Ectodermal cell (in vitro differentiated cells): ENCODE data around the gene ZNF8.
"Not testable (repeated sequence)": the region's sequence is repeated elsewhere in the genome, so short reads cannot be mapped to it uniquely, and the experiment has no call there.

Experiments used
- H3K27ac ChIP-seq: 2 replicates; pipeline ENCODE4 v1.7.0; 2013; ENCODE audit warnings: mild to moderate bottlenecking, low read depth, low read length; ENCODE audit not compliant: insufficient read depth, poor library complexity, severe bottlenecking
- H3K27me3 ChIP-seq: 2 replicates; pipeline ENCODE4 v1.7.0; 2013; ENCODE audit warnings: mild to moderate bottlenecking, low read length; ENCODE audit not compliant: insufficient read depth, control insufficient read depth, poor library complexity, severe bottlenecking
- H3K36me3 ChIP-seq: one replicate; pipeline ENCODE4 v1.7.0; 2013; ENCODE audit warnings: low read length; ENCODE audit not compliant: control insufficient read depth, insufficient read depth
- H3K4me1 ChIP-seq: one replicate; pipeline ENCODE4 v1.7.0; 2013; ENCODE audit warnings: low read length; ENCODE audit not compliant: control insufficient read depth, insufficient read depth
- H3K4me3 ChIP-seq: 2 replicates; pipeline ENCODE4 v1.7.0; 2013; ENCODE audit warnings: low read depth, low read length, control low read depth; ENCODE audit not compliant: insufficient read depth
- H3K9me3 ChIP-seq: 2 replicates; pipeline ENCODE4 v1.7.0; 2013; ENCODE audit warnings: mild to moderate bottlenecking, low read length, moderate library complexity; ENCODE audit not compliant: control insufficient read depth
- WGBS, 2 experiments: methylation state at CpG; one replicate each; pipeline ENCODE4 v1.1.7; 2013; ENCODE audit warnings: missing lambda C conversion rate in 2 of 2; 5-methylcytosine and 5-hydroxymethylcytosine counted together

ZNF8 gene

DNA sequence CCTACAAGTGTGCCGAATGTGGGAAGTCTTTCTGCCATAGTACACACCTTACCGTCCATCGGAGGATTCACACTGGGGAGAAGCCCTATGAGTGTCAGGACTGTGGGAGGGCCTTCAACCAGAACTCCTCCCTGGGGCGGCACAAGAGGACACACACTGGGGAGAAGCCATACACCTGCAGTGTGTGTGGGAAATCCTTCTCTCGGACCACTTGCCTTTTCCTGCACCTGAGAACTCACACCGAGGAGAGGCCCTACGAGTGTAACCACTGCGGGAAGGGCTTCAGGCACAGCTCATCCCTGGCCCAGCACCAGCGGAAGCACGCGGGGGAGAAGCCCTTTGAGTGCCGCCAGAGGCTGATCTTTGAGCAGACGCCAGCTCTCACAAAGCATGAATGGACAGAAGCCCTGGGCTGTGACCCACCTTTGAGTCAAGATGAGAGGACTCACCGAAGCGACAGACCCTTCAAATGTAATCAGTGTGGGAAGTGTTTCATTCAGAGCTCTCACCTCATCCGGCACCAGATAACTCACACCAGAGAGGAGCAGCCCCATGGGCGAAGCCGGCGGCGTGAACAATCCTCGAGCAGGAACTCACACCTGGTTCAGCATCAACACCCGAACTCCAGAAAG is 16.1 kb downstream of the ZNF8 start:
- Histone ChIP-seq H3K36me3 (peaks cover 53% of the 10 kb centered on the region), H3K9me3 (no peaks in the 10 kb centered on the region), H3K27me3 (no peaks in the 10 kb centered on the region), H3K27ac (no peak overlapping the region), H3K4me3 (no peak overlapping the region), H3K4me1 (no peaks in the 10 kb centered on the region)
- WGBS, 2 experiments = 96 to 97% methylated on average over 22 of the region's 22 CpGs

DNA sequence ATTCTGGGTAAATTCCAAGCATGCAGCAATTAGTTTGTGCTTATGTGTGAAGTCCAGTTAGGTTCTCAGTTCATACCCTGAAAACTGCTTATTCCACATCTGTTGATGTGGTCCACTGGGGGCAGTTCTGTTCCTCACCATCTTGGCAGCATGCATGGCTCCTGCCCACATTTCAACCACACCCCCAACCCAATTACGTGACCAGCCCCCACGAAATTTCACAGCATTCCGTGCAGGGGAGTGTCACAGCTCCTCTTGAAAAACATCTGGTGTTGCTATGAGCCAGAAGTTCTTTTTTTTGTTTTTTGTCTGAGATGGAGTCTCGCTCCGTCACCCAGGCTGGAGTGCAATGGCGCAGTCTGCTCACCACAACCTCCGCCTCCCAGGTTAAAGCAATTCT is 17.3 kb downstream of the ZNF8 start:
- H3K36me3 ChIP-seq = peaks cover 57% of the 10 kb centered on the region
- WGBS, 2 experiments = 96 to 98% methylated on average over 7 of the region's 7 CpGs
- H3K9me3 ChIP-seq = no peaks in the 10 kb centered on the region
- no peaks in the 10 kb centered on the region for H3K4me1 ChIP-seq
- H3K4me3 ChIP-seq = no peak overlapping the region
- H3K27me3 ChIP-seq = no peaks in the 10 kb centered on the region
- no peak overlapping the region for H3K27ac ChIP-seq

- H3K36me3 ChIP-seq = peaks cover 21% of the 10 kb centered on the region
- H3K9me3 ChIP-seq = no peaks in the 10 kb centered on the region
- H3K4me1 ChIP-seq = no peaks in the 10 kb centered on the region
- no peak overlapping the region for H3K27ac ChIP-seq
- 91 to 95% methylated on average over 7 of the region's 7 CpGs for WGBS, 2 experiments
- H3K27me3 ChIP-seq = no peaks in the 10 kb centered on the region
- no peak overlapping the region for H3K4me3 ChIP-seq
Observed at GRCh38 chr19:58300620-58301019, 21.9 kb downstream of the ZNF8 start.

GRCh38 chr19:58304255-58304654 is 25.5 kb downstream of the ZNF8 start:
- Histone ChIP-seq H3K9me3 (no peaks in the 10 kb centered on the region), H3K4me3 (no peak overlapping the region), H3K36me3 (peaks cover 10% of the 10 kb centered on the region), H3K27ac (no peak overlapping the region), H3K27me3 (no peaks in the 10 kb centered on the region), H3K4me1 (peaks cover 7% of the 10 kb centered on the region)
- WGBS, 2 experiments = 89% methylated on average over 7 of the region's 7 CpGs

- Histone ChIP-seq H3K9me3 (no peaks in the 10 kb centered on the region), H3K4me1 (peaks cover 7% of the 10 kb centered on the region), H3K4me3 (peak overlapping the region; percentile 80), H3K36me3 (peaks cover 11% of the 10 kb centered on the region), H3K27ac (peak overlapping the region; percentile 27), H3K27me3 (no peaks in the 10 kb centered on the region)
- 29 to 40% methylated on average over 6 of the region's 7 CpGs for WGBS, 2 experiments
Observed at GRCh38 chr19:58304748-58305064, 26.0 kb downstream of the ZNF8 start.

GRCh38 chr19:58305065-58305931 is 26.5 kb downstream of the ZNF8 start, which contains the start of gene ERVK3-1:
Gene ERVK3-1, plus strand, starts transcription at chr19:58305377. Its CDS starts 6,792 bp downstream, at chr19:58312169.
- H3K27ac ChIP-seq = peak within 1 kb of the TSS; percentile 27

DNA sequence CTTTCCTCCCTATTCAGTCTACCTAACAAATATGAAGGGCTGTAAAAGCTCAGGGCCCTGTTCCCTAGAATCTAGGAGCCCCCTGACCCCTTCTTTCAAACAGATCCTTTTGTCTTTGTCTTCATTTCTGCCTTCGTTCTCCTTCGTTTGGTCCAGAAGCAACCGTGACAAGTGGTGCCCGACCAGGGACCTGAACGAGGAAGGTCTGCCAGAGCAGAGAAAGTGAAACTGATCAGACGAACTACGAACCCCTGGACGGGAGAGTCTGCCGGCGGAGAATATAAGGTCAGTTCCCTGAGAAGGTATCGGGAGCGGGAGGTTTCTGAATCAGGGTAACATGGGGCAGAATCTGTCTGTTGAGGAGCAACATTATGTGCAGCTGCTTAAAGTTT is 27.2 kb downstream of the ZNF8 start:
- Histone ChIP-seq H3K27ac (no peak overlapping the region), H3K27me3 (no peaks in the 10 kb centered on the region), H3K9me3 (no peaks in the 10 kb centered on the region), H3K4me1 (peaks cover 7% of the 10 kb centered on the region), H3K4me3 (peak overlapping the region; percentile 80), H3K36me3 (peaks cover 6% of the 10 kb centered on the region)
- WGBS, 2 experiments = 76 to 80% methylated on average over 12 of the region's 12 CpGs

More at GRCh38 chr19:58305065-58305931, 26.5 kb downstream of the ZNF8 start, which contains the start of gene ERVK3-1:
- Histone ChIP-seq H3K9me3 (no peaks in the 10 kb centered on the region), H3K27me3 (no peaks in the 10 kb centered on the region), H3K36me3 (peaks cover 9% of the 10 kb centered on the region), H3K4me1 (peaks cover 7% of the 10 kb centered on the region), H3K4me3 (peak within 1 kb of the TSS; percentile 80)
- WGBS, 2 experiments = 1% methylated on average over 53 of the region's 55 CpGs

DNA sequence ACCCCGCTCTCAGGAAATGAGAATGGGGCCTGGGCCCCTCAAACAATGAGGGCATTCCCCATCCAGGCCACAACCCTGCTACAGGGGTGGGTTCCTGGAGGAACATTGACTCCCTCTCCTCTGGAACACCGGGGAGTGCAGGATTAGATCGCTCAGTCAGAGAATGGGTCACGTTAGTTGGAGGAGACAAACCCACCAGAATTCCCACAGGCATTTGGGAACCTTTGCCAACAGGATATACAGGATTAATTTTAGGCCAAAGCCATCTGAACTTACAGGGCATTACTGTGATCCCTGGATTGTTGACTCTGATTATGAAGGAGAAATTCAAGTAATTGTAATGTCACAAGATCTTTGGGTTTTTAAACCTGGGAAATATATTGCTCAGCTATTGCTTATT is 29.0 kb downstream of the ZNF8 start:
- H3K4me1 ChIP-seq = peaks cover 7% of the 10 kb centered on the region
- 93 to 98% methylated on average over 4 of the region's 4 CpGs for WGBS, 2 experiments
- peaks cover 14% of the 10 kb centered on the region for H3K36me3 ChIP-seq
- H3K27ac ChIP-seq = no peak overlapping the region
- no peaks in the 10 kb centered on the region for H3K27me3 ChIP-seq
- H3K4me3 ChIP-seq = no peak overlapping the region
- H3K9me3 ChIP-seq = no peaks in the 10 kb centered on the region

DNA sequence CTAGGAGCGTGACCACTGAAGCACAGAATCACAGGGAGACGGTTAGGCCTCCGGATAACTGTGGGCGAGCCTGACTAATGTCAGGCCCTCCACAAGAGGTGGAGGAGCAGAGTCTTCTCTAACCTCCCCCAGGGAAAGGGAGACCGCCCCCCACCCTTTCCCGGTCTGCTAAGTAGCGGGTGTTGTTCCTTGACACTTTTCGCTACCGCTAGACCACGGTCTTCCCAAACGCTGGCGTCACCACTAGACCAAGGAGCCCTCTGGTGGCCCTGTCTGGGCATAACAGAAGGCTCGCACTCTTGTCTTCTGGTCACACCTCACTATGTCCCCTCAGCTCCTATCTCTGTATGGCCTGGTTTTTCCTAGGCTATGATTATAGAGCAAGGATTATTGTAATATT is 31.9 kb downstream of the ZNF8 start:
- H3K36me3 ChIP-seq = peaks cover 34% of the 10 kb centered on the region
- not testable (repeated sequence) for H3K27me3 ChIP-seq, H3K27ac ChIP-seq, H3K9me3 ChIP-seq, H3K4me1 ChIP-seq, H3K4me3 ChIP-seq
- WGBS, 2 experiments = 47 to 51% methylated on average over 12 of the region's 13 CpGs

DNA sequence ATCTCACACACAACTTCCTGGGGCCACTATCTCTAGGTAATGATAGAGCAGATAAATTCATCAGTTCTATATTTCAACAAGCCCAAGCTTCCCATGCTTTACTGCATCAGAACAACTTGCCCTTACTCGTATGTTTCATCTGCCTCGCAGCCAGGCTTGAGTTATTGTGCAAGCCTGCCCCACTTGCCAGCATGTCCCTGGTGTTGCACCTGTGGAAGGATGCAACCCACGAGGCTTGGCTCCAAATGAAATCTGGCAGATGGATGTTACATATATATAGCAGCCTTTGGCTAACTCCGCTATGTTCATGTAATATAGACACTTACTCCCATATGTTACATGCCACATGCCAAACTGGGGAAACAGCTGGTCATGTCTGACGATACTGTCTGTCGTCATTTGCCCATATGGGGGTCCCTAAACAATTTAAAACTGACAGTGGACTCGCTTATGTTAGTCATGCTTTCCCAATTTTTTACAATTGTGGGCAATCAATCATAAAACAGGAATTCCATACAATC is 32.6 kb downstream of the ZNF8 start:
- Histone ChIP-seq H3K27me3 (no peaks in the 10 kb centered on the region), H3K9me3 (no peaks in the 10 kb centered on the region), H3K27ac (no peak overlapping the region), H3K4me1 (peaks cover under 1% of the 10 kb centered on the region), H3K36me3 (peaks cover 34% of the 10 kb centered on the region), H3K4me3 (no peak overlapping the region)
- WGBS, 2 experiments = 93 to 95% methylated on average over 7 of the region's 7 CpGs
